NCI-H2227 (cell line): ENCODE data around the gene IL12B.
A peak's percentile ranks its signal among the peaks of the same experiment; 100 is the strongest.
"Not testable (repeated sequence)": the region's sequence is repeated elsewhere in the genome, so short reads cannot be mapped to it uniquely, and the experiment has no call there.

Experiments used
- DNase-seq: peaks from one replicate; lab custom pipeline; 2025; ENCODE audit not compliant: unreplicated experiment; lab: John Stamatoyannopoulos, UW

The IL12B gene

GRCh38 chr5:159333545-159333925 lies 3.2 kb upstream of the IL12B start:
- no peak for DNase-seq

- DNase-seq, result no peak
Measured at GRCh38 chr5:159332800-159333544, 2.7 kb upstream of the IL12B start.

- DNase-seq, result peak; percentile 23
Measured at GRCh38 chr5:159331093-159331973, 1.0 kb upstream of the IL12B start.

GRCh38 chr5:159324986-159325385 lies 5.3 kb downstream of the IL12B start:
- no peak for DNase-seq

GRCh38 chr5:159324102-159324755 lies 6.1 kb downstream of the IL12B start:
- DNase-seq, result no peak

- no peak for DNase-seq
Measured at GRCh38 chr5:159322180-159322579, 8.1 kb downstream of the IL12B start.

GRCh38 chr5:159319832-159320231 lies 10.5 kb downstream of the IL12B start:
- no peak for DNase-seq

GRCh38 chr5:159319363-159319762 lies 10.9 kb downstream of the IL12B start:
- no peak for DNase-seq

- DNase-seq, result no peak
Measured at GRCh38 chr5:159318448-159318847, 11.8 kb downstream of the IL12B start.

- no peak for DNase-seq
Measured at GRCh38 chr5:159317849-159318248, 12.4 kb downstream of the IL12B start.

GRCh38 chr5:159316519-159317383 lies 13.5 kb downstream of the IL12B start:
- peak; percentile 30 for DNase-seq

- DNase-seq, result no peak
Measured at GRCh38 chr5:159313197-159313596, 17.1 kb downstream of the IL12B start.

GRCh38 chr5:159311063-159311462 lies 19.2 kb downstream of the IL12B start:
- DNase-seq, result no peak

- DNase-seq, result peak; percentile 18
Measured at GRCh38 chr5:159310511-159310910, 19.8 kb downstream of the IL12B start.

- DNase-seq, result no peak
Measured at GRCh38 chr5:159309689-159310433, 20.4 kb downstream of the IL12B start.

GRCh38 chr5:159304961-159305595 lies 25.2 kb downstream of the IL12B start:
- no peak for DNase-seq

GRCh38 chr5:159303286-159303685 lies 27.0 kb downstream of the IL12B start:
- no peak for DNase-seq

- not testable (repeated sequence) for DNase-seq
Measured at GRCh38 chr5:159301929-159302860, 28.1 kb downstream of the IL12B start.
